HCT116 (cell line): ENCODE results near the gene ARHGAP45. TPM values are rescaled to one million over a fixed set of nuclear protein-coding genes. Genes with fewer than 3 reads are reported as not detected.

ENCODE experiments used
- ATAC-seq: fragments of 200-7000 bp; cut with Tn5 transposase; 2 replicates; pipeline ENCODE4 v1.9.1; 2020; ENCODE audit warnings: mild to moderate bottlenecking, moderate library complexity
- BruUV-seq: library from RNA; stranded (reverse); fragments of 400-500 nt; replicated peaks from 2 replicates; lab custom pipeline; 2021; lab: Mats Ljungman, UMichigan
- CTCF ChIA-PET: fragments of 300-600 bp; sonication (Branson Sonifier 250); formaldehyde crosslinking; loops from one replicate; lab custom pipeline; 2021; ENCODE audit warnings: antibody characterized with exemption; lab: Charles Lee
- POLR2A ChIA-PET: fragments of 300-600, 350-600 bp; sonication (Branson Sonifier 250); formaldehyde crosslinking; loops from one replicate; lab custom pipeline; 2021; ENCODE audit warnings: antibody characterized with exemption; lab: Charles Lee
- RAD21 ChIA-PET, 2 experiments: fragments of 300-600 bp; sonication (Branson Sonifier 250); formaldehyde crosslinking; loops; one replicate each; lab custom pipeline; 2023; ENCODE audit warnings: low total read pairs in 2 of 2; ENCODE audit not compliant: uncharacterized antibody in 2 of 2, unreplicated experiment in 2 of 2, low non-redundant PET in 1 of 2; lab: Charles Lee
- DNase-seq: peaks from one replicate; pipeline ENCODE4 v3.0.0-alpha.2; 2010; ENCODE audit warnings: low read depth, low spot score
- H2AFZ ChIP-seq: fragments of 200-600 bp; shearing (Covaris generic), sonication (generic); 2 replicates; pipeline ENCODE4 v1.6.1; 2017; ENCODE audit warnings: low read depth, mixed run types, mixed read lengths, antibody characterized with exemption, low read length; ENCODE audit not compliant: poor library complexity, severe bottlenecking
- H3K27ac ChIP-seq: 2 replicates; pipeline ENCODE4 v1.5.1; 2012; ENCODE audit warnings: low read depth, low read length
- H3K27me3 ChIP-seq: fragments of 200-600 bp; sonication (generic); 2 replicates; pipeline ENCODE4 v1.6.1; 2016; ENCODE audit warnings: mixed run types, low read length, mixed read lengths; ENCODE audit not compliant: insufficient read depth
- H3K36me3 ChIP-seq, 2 experiments: fragments of 200-500 bp in 1 of 2; fragments of 200-600 bp in 1 of 2; sonication (Bioruptor generic) in 1 of 2; sonication (generic) in 1 of 2; 2 replicates each; pipeline versions ENCODE4 v1.5.1 to v1.6.1; 2014 to 2016; ENCODE audit warnings: low read length in 2 of 2, inconsistent platforms in 1 of 2, mixed read lengths in 1 of 2, mixed run types in 1 of 2; ENCODE audit not compliant: insufficient read depth in 2 of 2, control insufficient read depth in 1 of 2
- H3K4me1 ChIP-seq, 2 experiments: fragments of 200-600 bp in 1 of 2; sonication (generic) in 1 of 2; 2 replicates each; pipeline versions ENCODE4 v1.5.1 to v1.6.1; 2012 to 2017; ENCODE audit warnings: low read length in 2 of 2, inconsistent platforms in 1 of 2, mild to moderate bottlenecking in 1 of 2, mixed read lengths in 1 of 2, mixed run types in 1 of 2, moderate library complexity in 1 of 2; ENCODE audit not compliant: insufficient read depth in 2 of 2, control insufficient read depth in 1 of 2
- H3K4me2 ChIP-seq: fragments of 200-600 bp; sonication (generic); 2 replicates; pipeline ENCODE4 v1.6.1; 2017; ENCODE audit warnings: mixed run types, low read length, mixed read lengths
- H3K4me3 ChIP-seq, 2 experiments: fragments of 200-600 bp in 1 of 2; sonication (generic) in 1 of 2; replicated peaks in 1 of 2; 2 replicates each; pipeline ENCODE4 v1.5.1; 2011 to 2016; ENCODE audit warnings: low read length in 2 of 2, control low read depth in 1 of 2, low read depth in 1 of 2, mild to moderate bottlenecking in 1 of 2, mixed read lengths in 1 of 2, mixed run types in 1 of 2
- H3K79me2 ChIP-seq: fragments of 200-600 bp; sonication (generic); 2 replicates; pipeline ENCODE4 v1.6.1; 2017; ENCODE audit warnings: mild to moderate bottlenecking, mixed run types, low read length, moderate library complexity, mixed read lengths; ENCODE audit not compliant: insufficient read depth
- H3K9ac ChIP-seq: fragments of 200-600 bp; sonication (generic); 2 replicates; pipeline ENCODE4 v1.6.1; 2016; ENCODE audit warnings: low read length, mixed read lengths
- H3K9me2 ChIP-seq: fragments of 200-600 bp; sonication (generic), shearing (Covaris generic); 2 replicates; pipeline ENCODE4 v1.6.1; 2017; ENCODE audit warnings: mixed run types, mild to moderate bottlenecking, moderate library complexity; ENCODE audit not compliant: insufficient read depth
- H3K9me3 ChIP-seq, 2 experiments: fragments of 200-500 bp in 1 of 2; fragments of 200-600 bp in 1 of 2; sonication (Bioruptor generic) in 1 of 2; sonication (generic) in 1 of 2; 2 replicates each; pipeline ENCODE4 v1.6.1; 2014 to 2017; ENCODE audit warnings: low read length in 2 of 2, mixed read lengths in 2 of 2, inconsistent platforms in 1 of 2, low read depth in 1 of 2, mild to moderate bottlenecking in 1 of 2, mixed run types in 1 of 2, moderate library complexity in 1 of 2; ENCODE audit not compliant: control insufficient read depth in 1 of 2, insufficient read depth in 1 of 2
- H4K20me1 ChIP-seq: fragments of 200-600 bp; sonication (generic), shearing (Covaris generic); 2 replicates; pipeline ENCODE4 v1.6.1; 2017; ENCODE audit warnings: mixed run types, mild to moderate bottlenecking, moderate library complexity; ENCODE audit not compliant: insufficient read depth
- EGR1 ChIP-seq: IDR thresholded peaks from 2 replicates; pipeline ENCODE4 v1.6.1; 2012; ENCODE audit warnings: low read depth
- POLR2A ChIP-seq: IDR thresholded peaks from 2 replicates; pipeline ENCODE4 v1.7.0; 2011; ENCODE audit warnings: borderline replicate concordance; ENCODE audit not compliant: insufficient read depth, insufficient read length; ENCODE audit errors: extremely low read depth
- SIN3A ChIP-seq: IDR thresholded peaks from 2 replicates; pipeline ENCODE4 v1.6.1; 2012; ENCODE audit warnings: low read depth
- SP1 ChIP-seq: IDR thresholded peaks from 2 replicates; pipeline ENCODE4 v1.6.1; 2012; ENCODE audit warnings: low read depth
- TCF7L2 ChIP-seq: IDR thresholded peaks from 2 replicates; pipeline ENCODE4 v1.7.0; 2011; ENCODE audit warnings: borderline replicate concordance, inconsistent platforms; ENCODE audit not compliant: insufficient read depth, insufficient read length; ENCODE audit errors: extremely low read depth
- YY1 ChIP-seq: IDR thresholded peaks from 2 replicates; pipeline ENCODE4 v1.6.1; 2011; ENCODE audit warnings: low read length, low read depth, moderate library complexity, mild to moderate bottlenecking; ENCODE audit not compliant: insufficient replicate concordance; ENCODE audit errors: extremely low read depth
- ZFX ChIP-seq: fragments of 450-650 bp; IDR thresholded peaks from 2 replicates; pipeline ENCODE4 v1.6.1; 2017
- ZNF274 ChIP-seq: fragments of 200-500 bp; sonication (Bioruptor generic); IDR thresholded peaks from 2 replicates; pipeline ENCODE4 v1.6.1; 2014; ENCODE audit warnings: mild to moderate bottlenecking, low read depth, low read length, inconsistent platforms
- intact Hi-C: fragments of 100-400 bp; cut with micrococcal nuclease; formaldehyde crosslinking; loops from 2 replicates; pipeline ENCODE4 v1.10.0; 2022
- total RNA-seq: library from RNA; stranded (reverse); gene quantifications from one replicate; pipeline ENCODE4 v1.2.1, GENCODE V29; 2021; ENCODE audit not compliant: unreplicated experiment
- TF ChIP-seq, protein P1 (sequence below), 3 experiments: fragments of 200-600 bp in 1 of 3; sonication (generic) in 1 of 3; IDR thresholded peaks in 2 of 3; conservative IDR thresholded peaks in 1 of 3; 2 replicates each; pipeline ENCODE4 v1.5.1; 2012 to 2017; ENCODE audit warnings: low read depth in 2 of 3, low read length in 2 of 3, antibody characterized with exemption in 1 of 3, borderline replicate concordance in 1 of 3, control low read depth in 1 of 3, mild to moderate bottlenecking in 1 of 3, mixed read lengths in 1 of 3, mixed run types in 1 of 3, moderate library complexity in 1 of 3; ENCODE audit not compliant: insufficient read depth in 1 of 3

The ARHGAP45 gene
- total RNA-seq, 1 experiment from 2014 or later = 30.4 TPM

DNA sequence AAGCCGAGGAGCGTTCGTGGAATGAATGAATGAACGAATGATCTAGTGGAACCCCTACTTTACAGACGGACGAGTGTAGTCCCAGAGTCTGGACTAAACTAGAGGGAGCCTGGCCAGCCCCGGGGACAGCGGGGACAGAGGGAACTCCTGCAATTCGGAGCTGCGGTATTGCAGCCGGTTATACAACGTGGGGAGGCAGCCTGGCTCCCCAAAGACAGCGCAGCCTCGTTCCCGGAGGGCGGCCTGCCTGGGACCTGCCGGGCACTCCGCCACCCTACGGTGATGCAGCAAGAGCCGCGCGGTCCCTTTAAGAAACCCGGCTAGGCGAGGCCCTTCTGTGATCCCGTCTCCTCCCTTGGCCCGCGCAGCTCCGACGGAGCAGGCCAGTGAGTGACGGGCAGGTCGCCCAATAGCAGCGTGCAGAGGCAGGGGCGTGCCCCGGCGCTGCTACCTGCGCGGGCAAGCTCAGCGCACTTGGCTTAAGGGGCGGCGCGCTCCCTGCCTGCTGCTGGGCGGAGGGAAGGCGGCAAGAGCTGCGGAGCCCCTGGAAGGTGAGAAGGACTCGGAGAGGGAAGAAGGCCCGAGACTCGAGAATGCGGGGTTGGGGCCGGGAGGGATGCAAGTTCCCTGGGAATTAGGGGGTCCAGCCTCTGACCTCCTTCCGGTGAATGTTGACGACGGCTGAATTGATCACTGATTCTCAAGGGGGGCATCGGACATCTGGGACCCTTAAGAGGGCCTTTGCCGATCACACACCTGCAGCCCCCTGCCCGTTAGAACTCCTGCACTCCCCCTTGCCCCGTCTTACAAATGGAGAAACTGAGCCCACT, 27.1 kb upstream of the ARHGAP45 start, which contains the start of gene ABCA7 (continued):
- TF ChIP-seq, protein P1, sequence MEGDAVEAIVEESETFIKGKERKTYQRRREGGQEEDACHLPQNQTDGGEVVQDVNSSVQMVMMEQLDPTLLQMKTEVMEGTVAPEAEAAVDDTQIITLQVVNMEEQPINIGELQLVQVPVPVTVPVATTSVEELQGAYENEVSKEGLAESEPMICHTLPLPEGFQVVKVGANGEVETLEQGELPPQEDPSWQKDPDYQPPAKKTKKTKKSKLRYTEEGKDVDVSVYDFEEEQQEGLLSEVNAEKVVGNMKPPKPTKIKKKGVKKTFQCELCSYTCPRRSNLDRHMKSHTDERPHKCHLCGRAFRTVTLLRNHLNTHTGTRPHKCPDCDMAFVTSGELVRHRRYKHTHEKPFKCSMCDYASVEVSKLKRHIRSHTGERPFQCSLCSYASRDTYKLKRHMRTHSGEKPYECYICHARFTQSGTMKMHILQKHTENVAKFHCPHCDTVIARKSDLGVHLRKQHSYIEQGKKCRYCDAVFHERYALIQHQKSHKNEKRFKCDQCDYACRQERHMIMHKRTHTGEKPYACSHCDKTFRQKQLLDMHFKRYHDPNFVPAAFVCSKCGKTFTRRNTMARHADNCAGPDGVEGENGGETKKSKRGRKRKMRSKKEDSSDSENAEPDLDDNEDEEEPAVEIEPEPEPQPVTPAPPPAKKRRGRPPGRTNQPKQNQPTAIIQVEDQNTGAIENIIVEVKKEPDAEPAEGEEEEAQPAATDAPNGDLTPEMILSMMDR (IDR thresholded peaks at IDR 0.05 in 2 of 3, conservative IDR thresholded peaks at IDR 0.05 in 1 of 3; ENCODE audit: borderline replicate concordance in 1 of 3, insufficient read depth in 1 of 3, low read depth in 2 of 3, low read length in 2 of 3) = no peak
- TF ChIP-seq ZFX = peak; percentile 30; the same call in 1 of the 2 replicates

DNA sequence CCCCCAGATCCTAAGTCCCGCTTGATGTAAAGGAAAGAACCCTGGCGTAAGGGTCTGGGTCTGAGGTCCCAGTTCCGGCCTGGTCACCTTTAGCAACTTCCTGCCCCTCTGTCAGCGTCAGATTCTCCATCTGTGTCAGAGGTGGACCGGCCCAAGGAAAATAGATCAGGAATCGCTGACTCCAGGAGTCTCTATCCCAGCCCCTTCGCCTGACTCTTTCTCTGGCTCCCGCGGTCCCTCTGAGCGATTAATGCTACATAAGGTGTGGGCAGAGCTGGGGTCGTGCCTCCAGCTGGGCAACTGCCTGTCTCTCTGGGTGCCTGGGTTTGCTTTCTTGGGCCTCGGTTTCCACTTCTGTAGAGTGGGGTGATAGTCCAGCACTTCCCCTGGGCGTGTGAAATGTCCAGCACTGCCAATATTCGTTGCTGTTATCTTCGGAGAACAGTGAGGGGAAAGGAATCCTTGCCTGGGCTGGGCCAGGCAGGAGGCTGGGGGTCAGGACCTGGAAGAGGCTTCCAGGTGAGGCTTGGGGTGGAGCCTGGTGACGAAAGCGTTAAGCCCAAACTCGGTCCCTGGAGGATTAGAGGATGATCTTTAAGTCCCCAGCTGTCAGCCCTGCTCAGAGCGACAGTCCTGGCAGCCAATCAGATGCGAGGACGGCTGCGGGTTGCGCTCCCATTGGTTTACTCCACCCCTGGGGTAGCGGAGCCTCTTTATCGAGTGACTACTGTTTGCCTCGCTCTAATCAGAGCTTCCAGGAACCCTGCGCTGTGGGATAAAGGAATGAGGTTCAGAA, 26.3 kb upstream of the ARHGAP45 start:
- no peak overlapping the region for H2AFZ ChIP-seq
- no peaks in the 10 kb centered on the region for H3K27me3 ChIP-seq
- no peaks in the 10 kb centered on the region for H3K9me2 ChIP-seq
- peak overlapping the region; percentile 88 for H3K4me2 ChIP-seq
- intact Hi-C loops = loop anchor here (2.0 kb wide), 1 partner anchor 14 kb away; the partner anchor contains the start of gene CNN2
- BruUV-seq = no TSS peak
- ChIA-PET RAD21 (interaction anchor here (1.0 to 1.5 kb wide), 4 partner anchors 13 to 226 kb away, joined by 4 to 7 read pairs (median 4); no protein-coding TSS in a partner anchor), CTCF (interaction anchor here (0.9 to 1.2 kb wide), 5 partner anchors 13 to 226 kb away, joined by 3 to 7 read pairs (median 4); partner anchors contain the start of gene RNU6-2), POLR2A (interaction anchor here (1.0 to 7.8 kb wide), 6 partner anchors 13 to 228 kb away, joined by 3 to 85 read pairs (median 6); partner anchors contain the start of genes CIRBP, CNN2, RNU6-2 and WDR18)
- H3K9me3 ChIP-seq = no peaks in the 10 kb centered on the region
- H3K9ac ChIP-seq = peak overlapping the region; percentile 84
- H3K4me3 ChIP-seq = peak overlapping the region; percentile 91
- DNase-seq (peak; percentile 96), ATAC-seq (peak; percentile 48)
- no peaks in the 10 kb centered on the region for H4K20me1 ChIP-seq
- peaks cover 14% of the 10 kb centered on the region; the same call in 1 of the 2 replicates for H3K79me2 ChIP-seq
- H3K4me1 ChIP-seq = peaks cover 32 to 74% of the 10 kb centered on the region in 2 experiments
- TF ChIP-seq EGR1 (no peak), POLR2A (no peak), ZFX (0 out of 2 replicates have a peak, but pooled peaks have one; percentile 15), YY1 (no peak), SIN3A (peak; percentile 45; the same call in 1 of the 2 replicates), SP1 (peak; percentile 98), ZNF274 (no peak), TCF7L2 (peak; percentile 9)
- TF ChIP-seq, protein P1 (IDR thresholded peaks at IDR 0.05 in 2 of 3, conservative IDR thresholded peaks at IDR 0.05 in 1 of 3; ENCODE audit: borderline replicate concordance in 1 of 3, insufficient read depth in 1 of 3, low read depth in 2 of 3, low read length in 2 of 3) = no peak
- TF ChIP-seq, all 23 proteins: peak for 4
- Histone ChIP-seq H3K27ac (peak overlapping the region; percentile 78), H3K36me3 (peaks cover 4 to 10% of the 10 kb centered on the region in 2 experiments; a peak in 3 of 4 replicates)
